Muscle of leg (tissue), 11 donors: ENCODE measurements around the gene MBNL1. TPM values are rescaled to one million over a fixed set of nuclear protein-coding genes. Genes with fewer than 3 reads are reported as not detected.

ENCODE experiments used
- DNase-seq: peaks from one replicate; pipeline ENCODE4 v3.0.0; 2013
- H3K27ac ChIP-seq: one replicate; pipeline ENCODE4 v1.5.1; 2013; ENCODE audit warnings: mild to moderate bottlenecking, low read length, control low read depth
- H3K27me3 ChIP-seq: one replicate; pipeline ENCODE4 v1.6.1; 2013; ENCODE audit warnings: low read length; ENCODE audit not compliant: control insufficient read depth, insufficient read depth
- H3K36me3 ChIP-seq: one replicate; pipeline ENCODE4 v1.6.1; 2013; ENCODE audit warnings: low read length; ENCODE audit not compliant: control insufficient read depth, insufficient read depth
- H3K4me1 ChIP-seq: one replicate; pipeline ENCODE4 v1.6.1; 2013; ENCODE audit warnings: low read length; ENCODE audit not compliant: control insufficient read depth, insufficient read depth
- H3K4me3 ChIP-seq: one replicate; pipeline ENCODE4 v1.5.1; 2013; ENCODE audit warnings: low read length, control low read depth
- H3K9me3 ChIP-seq: replicated peaks from 2 replicates; pipeline ENCODE4 v1.6.1; 2013; ENCODE audit warnings: low read depth, low read length; ENCODE audit not compliant: control insufficient read depth
- WGBS: methylation state at CpG from one replicate; pipeline ENCODE4 v1.1.5; 2013; ENCODE audit warnings: missing lambda C conversion rate; ENCODE audit not compliant: insufficient coverage; 5-methylcytosine and 5-hydroxymethylcytosine counted together
- polyA plus RNA-seq, 8 donors: library from polyadenylated mRNA; unstranded; fragments of 120-200 nt; gene quantifications; one replicate each; pipeline versions ENCODE4 v1.2.1 to v1.2.3, GENCODE V29; 2013; ENCODE audit warnings: inconsistent platforms in 1 of 8, low replicate concordance in 1 of 8; ENCODE audit not compliant: insufficient read length in 8 of 8, insufficient read depth in 1 of 8
- total RNA-seq: library from RNA; stranded (reverse); fragments of 120-200 nt; gene quantifications from one replicate; pipeline ENCODE4 v1.2.4, GENCODE V29; 2013

Gene MBNL1
- total and polyA plus RNA-seq, 9 donors: 37.6 to 87.4 (median 51.5) TPM

GRCh38 chr3:152404976-152405375 lies 136.2 kb downstream of the MBNL1 start:
- H3K36me3 ChIP-seq: no peaks in the 10 kb centered on the region
- H3K27me3 ChIP-seq: no peaks in the 10 kb centered on the region
- WGBS: no CpG with 5 or more reads among the region's 1 CpG
- DNase-seq: no peak
- no peak overlapping the region for H3K4me3 ChIP-seq
- H3K9me3 ChIP-seq: no peaks in the 10 kb centered on the region
- peaks cover 6% of the 10 kb centered on the region for H3K4me1 ChIP-seq
- H3K27ac ChIP-seq: no peak overlapping the region

GRCh38 chr3:152405915-152406802 lies 137.4 kb downstream of the MBNL1 start:
- H3K4me3 ChIP-seq: no peak overlapping the region
- WGBS: no CpG with 5 or more reads among the region's 3 CpGs
- no peaks in the 10 kb centered on the region for H3K9me3 ChIP-seq
- peaks cover 6% of the 10 kb centered on the region for H3K4me1 ChIP-seq
- no peaks in the 10 kb centered on the region for H3K27me3 ChIP-seq
- H3K27ac ChIP-seq: no peak overlapping the region
- peak; percentile 48 for DNase-seq
- H3K36me3 ChIP-seq: no peaks in the 10 kb centered on the region

- Histone ChIP-seq H3K9me3 (no peaks in the 10 kb centered on the region), H3K4me3 (no peak overlapping the region), H3K27ac (no peak overlapping the region), H3K36me3 (peaks cover 12% of the 10 kb centered on the region), H3K27me3 (no peaks in the 10 kb centered on the region), H3K4me1 (no peaks in the 10 kb centered on the region)
- no CpG with 5 or more reads among the region's 2 CpGs for WGBS
- no peak for DNase-seq
Observed at GRCh38 chr3:152413240-152413639, 144.5 kb downstream of the MBNL1 start.

- Histone ChIP-seq H3K27ac (no peak overlapping the region), H3K9me3 (no peaks in the 10 kb centered on the region), H3K4me3 (no peak overlapping the region), H3K4me1 (no peaks in the 10 kb centered on the region), H3K27me3 (no peaks in the 10 kb centered on the region), H3K36me3 (peaks cover 35% of the 10 kb centered on the region)
- no peak for DNase-seq
- no CpG with 5 or more reads among the region's 1 CpG for WGBS
Observed at GRCh38 chr3:152416808-152417580, 148.3 kb downstream of the MBNL1 start.

GRCh38 chr3:152419748-152420147 lies 151.0 kb downstream of the MBNL1 start:
- DNase-seq: no peak
- 100% methylated on average over 5 of the region's 7 CpGs for WGBS
- Histone ChIP-seq H3K4me1 (no peaks in the 10 kb centered on the region), H3K4me3 (no peak overlapping the region), H3K9me3 (no peaks in the 10 kb centered on the region), H3K27me3 (no peaks in the 10 kb centered on the region), H3K27ac (no peak overlapping the region), H3K36me3 (peaks cover 35% of the 10 kb centered on the region)

GRCh38 chr3:152421162-152421561 lies 152.4 kb downstream of the MBNL1 start:
- Histone ChIP-seq H3K27ac (no peak overlapping the region), H3K4me3 (no peak overlapping the region), H3K4me1 (no peaks in the 10 kb centered on the region), H3K9me3 (no peaks in the 10 kb centered on the region), H3K36me3 (peaks cover 35% of the 10 kb centered on the region), H3K27me3 (no peaks in the 10 kb centered on the region)
- no peak for DNase-seq
- WGBS: 100% methylated on average over 3 of the region's 6 CpGs

- no peak overlapping the region for H3K4me3 ChIP-seq
- DNase-seq: no peak
- peaks cover 3% of the 10 kb centered on the region for H3K4me1 ChIP-seq
- H3K36me3 ChIP-seq: peaks cover under 1% of the 10 kb centered on the region
- no peaks in the 10 kb centered on the region for H3K9me3 ChIP-seq
- no peak overlapping the region for H3K27ac ChIP-seq
- H3K27me3 ChIP-seq: no peaks in the 10 kb centered on the region
Observed at GRCh38 chr3:152426393-152426792, 157.7 kb downstream of the MBNL1 start.

GRCh38 chr3:152428577-152428976 lies 159.8 kb downstream of the MBNL1 start:
- WGBS: 87% methylated on average over 3 of the region's 3 CpGs
- peaks cover 3% of the 10 kb centered on the region for H3K4me1 ChIP-seq
- no peaks in the 10 kb centered on the region for H3K9me3 ChIP-seq
- no peak overlapping the region for H3K4me3 ChIP-seq
- DNase-seq: no peak
- no peaks in the 10 kb centered on the region for H3K27me3 ChIP-seq
- no peak overlapping the region for H3K27ac ChIP-seq
- peaks cover 2% of the 10 kb centered on the region for H3K36me3 ChIP-seq

- H3K36me3 ChIP-seq: peaks cover 6% of the 10 kb centered on the region
- peaks cover 3% of the 10 kb centered on the region for H3K4me1 ChIP-seq
- DNase-seq: no peak
- H3K27ac ChIP-seq: no peak overlapping the region
- WGBS: 100% methylated on average over 1 of the region's 2 CpGs
- H3K4me3 ChIP-seq: no peak overlapping the region
- peaks cover 7% of the 10 kb centered on the region for H3K9me3 ChIP-seq
- H3K27me3 ChIP-seq: no peaks in the 10 kb centered on the region
Observed at GRCh38 chr3:152430223-152431002, 161.7 kb downstream of the MBNL1 start.

- DNase-seq: no peak
- Histone ChIP-seq H3K36me3 (peaks cover 6% of the 10 kb centered on the region), H3K4me1 (peaks cover 3% of the 10 kb centered on the region), H3K27me3 (no peaks in the 10 kb centered on the region), H3K27ac (no peak overlapping the region), H3K9me3 (peaks cover 7% of the 10 kb centered on the region), H3K4me3 (no peak overlapping the region)
- no CpG with 5 or more reads among the region's 2 CpGs for WGBS
Observed at GRCh38 chr3:152434142-152434541, 165.4 kb downstream of the MBNL1 start.
